ENCODE measurements around the gene FAM151A.
"Not testable (repeated sequence)": the region's sequence is repeated elsewhere in the genome, so short reads cannot be mapped to it uniquely, and the experiment has no call there.

The FAM151A gene

DNA sequence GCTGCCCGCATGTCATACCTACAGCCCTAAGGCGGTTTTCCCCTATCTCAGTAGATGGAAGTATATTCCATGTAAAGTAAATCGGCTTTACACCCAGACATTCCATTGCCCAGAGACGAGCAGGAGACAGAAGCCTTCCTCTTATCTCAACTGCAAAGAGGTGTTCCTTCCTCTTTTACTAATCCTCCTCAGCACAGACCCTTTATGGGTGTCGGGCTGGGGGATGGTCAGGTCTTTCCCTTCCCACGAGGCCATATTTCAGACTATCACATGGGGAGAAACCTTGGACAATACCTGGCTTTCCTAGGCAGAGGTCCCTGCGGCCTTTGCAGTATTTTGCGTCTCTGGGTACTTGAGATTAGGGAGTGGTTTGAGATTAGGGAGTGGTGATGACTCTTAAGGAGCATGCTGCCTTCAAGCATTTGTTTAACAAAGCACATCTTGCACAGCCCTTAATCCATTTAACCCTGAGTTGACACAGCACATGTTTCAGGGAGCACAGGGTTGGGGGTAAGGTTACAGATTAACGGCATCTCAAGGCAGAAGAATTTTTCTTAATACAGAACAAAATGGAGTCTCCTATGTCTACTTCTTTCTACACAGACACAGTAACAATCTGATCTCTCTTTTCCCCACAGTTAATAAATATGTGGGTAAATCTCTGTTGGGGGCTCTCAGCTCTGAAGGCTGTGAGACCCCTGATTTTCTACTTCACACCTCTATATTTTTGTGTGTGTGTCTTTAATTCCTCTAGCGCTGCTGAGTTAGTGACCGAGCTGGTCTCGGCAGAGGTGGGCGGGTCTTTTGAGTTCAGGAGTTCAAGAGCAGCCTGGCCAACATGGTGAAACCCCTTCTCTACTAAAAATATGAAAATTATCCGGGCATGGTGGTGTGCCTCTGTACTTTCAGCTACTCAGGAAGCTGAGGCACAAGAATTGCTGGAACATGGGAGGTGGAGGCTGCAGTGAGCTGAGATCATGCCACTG lies 13.4 kb upstream of the FAM151A start:
- DNase-seq = not testable (repeated sequence)

- DNase-seq = not testable (repeated sequence)
These were observed 12.5 kb upstream of the FAM151A start for GRCh38 chr1:54635804-54636203.

DNA sequence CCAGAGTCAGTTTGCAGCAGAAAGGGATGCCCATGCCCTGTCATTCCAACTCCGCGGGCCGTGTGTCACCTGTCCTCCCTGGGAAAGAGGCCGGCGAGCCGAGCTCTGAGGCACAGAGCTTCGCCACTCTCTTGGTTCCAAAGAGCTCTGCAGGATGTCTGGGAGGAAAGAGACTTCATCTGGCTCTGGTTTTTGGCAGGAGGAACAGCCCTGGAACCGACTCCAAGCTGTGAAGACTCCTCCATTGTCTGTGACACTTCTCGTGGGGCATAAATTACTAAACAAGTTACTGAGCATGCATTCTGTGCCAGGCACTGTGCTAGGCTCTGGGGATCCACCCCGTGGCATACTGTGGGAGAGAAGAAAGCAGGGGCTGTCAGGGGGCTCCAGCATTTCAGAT lies 3.9 kb upstream of the FAM151A start:
- no peak for DNase-seq

- no peak for DNase-seq
These were observed 1.4 kb upstream of the FAM151A start for GRCh38 chr1:54624466-54625464.

- DNase-seq = no peak
These were observed 3.6 kb downstream of the FAM151A start for GRCh38 chr1:54619749-54620148.

DNA sequence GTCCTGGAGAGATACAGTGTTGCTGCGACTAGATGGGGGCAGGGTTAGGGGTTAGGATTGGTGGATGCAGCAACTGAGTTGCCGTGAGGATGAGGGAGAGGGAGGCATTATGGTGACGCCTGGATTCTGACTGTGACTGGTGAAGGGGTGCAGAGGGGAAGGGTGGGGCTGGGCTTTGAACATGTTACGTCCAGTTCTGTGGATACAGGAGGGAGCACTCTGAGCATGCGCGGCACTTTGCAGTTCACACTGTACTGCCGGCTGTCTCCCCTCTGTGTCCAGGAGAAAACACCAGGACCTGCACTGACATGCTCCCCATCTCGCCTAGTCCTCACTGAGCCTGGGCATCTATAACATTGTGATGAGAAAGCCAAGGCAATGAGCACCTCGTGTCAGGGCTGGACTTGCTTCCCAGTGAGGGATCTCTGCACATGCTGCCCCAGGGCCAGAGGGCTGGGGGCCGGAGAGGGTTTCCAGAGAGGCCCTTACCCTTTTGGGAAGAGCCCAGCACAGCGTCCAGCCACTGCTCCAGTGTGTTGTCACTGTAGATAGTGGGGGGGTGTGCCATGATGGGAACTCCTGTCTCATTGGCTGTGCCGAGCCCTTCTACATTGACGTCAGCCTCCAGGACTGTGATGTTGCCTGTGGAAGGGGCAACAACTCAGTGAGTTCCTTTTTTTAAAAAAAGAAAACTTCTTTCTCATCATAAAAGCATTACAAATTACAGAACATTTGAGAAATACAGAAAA lies 7.6 kb downstream of the FAM151A start:
- DNase-seq = no peak

- DNase-seq = no peak
These were observed 8.8 kb downstream of the FAM151A start for GRCh38 chr1:54614563-54614962.

DNA sequence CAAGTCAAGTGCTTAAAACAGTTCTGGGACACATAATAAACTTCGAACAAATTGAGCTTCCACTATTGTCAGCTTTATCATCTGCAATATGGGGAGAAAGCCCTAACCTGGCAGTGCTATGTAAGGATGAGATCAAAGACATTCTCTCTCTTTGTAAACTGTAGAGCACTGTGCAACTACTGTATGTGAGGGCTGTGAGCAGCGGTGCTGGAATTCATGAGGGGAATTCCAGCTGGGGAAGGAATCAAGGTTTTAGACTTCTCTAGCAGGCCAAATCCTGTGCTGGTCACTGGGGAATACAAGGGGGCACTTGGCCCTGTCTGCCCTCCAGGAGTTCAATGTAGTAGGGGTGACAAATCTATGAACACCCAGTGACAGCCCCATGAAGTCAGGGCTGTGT lies 9.3 kb downstream of the FAM151A start:
- no peak for DNase-seq

GRCh38 chr1:54611621-54612020 lies 11.7 kb downstream of the FAM151A start:
- DNase-seq = no peak

DNA sequence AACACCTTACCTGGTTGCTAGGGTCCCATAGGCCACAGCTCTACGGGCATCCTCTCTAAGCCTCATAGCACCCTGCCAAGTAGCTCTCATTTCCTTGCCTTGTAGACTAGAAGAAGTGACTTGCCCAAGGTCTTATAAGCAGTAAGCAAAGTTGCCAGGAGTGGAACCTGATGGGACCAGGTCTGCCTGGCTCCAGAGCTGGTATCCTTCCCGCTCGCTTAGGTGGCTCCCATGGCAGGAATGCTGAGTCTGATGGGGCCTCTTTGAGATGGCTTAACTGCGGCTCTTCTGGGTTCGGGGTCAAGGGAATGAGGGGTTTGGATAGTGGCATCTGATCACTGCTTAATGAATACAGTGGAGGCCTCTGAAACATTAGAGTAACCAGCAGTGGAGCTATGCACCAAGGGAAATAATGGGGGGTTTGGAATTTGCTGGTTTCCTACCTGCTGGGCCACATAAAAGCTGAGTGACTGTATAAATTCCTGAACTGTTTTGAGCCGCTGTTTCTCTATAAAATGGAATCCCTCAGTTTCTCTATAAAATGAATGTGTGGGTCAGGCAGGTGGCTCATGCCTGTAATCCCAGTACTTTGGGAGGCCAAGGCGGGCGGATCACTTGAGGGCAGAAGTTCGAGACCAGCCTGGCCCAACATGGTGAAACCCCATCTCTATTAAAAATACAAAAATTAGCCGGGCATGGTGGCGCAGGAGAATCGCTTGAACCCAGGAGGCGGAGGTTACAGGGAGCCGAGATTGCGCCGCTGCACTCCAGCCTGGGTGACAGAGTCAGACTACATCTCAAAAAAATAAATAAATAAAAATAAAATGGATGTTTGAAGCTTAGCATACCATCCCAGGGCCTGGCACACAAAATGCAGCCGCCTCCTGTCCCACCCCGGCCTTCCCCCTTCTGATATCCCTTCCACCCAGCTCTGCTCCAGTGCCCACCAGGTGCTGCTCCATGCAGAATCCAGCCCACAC lies 12.4 kb downstream of the FAM151A start:
- DNase-seq = no peak

GRCh38 chr1:54610048-54610447 lies 13.3 kb downstream of the FAM151A start:
- no peak for DNase-seq

DNA sequence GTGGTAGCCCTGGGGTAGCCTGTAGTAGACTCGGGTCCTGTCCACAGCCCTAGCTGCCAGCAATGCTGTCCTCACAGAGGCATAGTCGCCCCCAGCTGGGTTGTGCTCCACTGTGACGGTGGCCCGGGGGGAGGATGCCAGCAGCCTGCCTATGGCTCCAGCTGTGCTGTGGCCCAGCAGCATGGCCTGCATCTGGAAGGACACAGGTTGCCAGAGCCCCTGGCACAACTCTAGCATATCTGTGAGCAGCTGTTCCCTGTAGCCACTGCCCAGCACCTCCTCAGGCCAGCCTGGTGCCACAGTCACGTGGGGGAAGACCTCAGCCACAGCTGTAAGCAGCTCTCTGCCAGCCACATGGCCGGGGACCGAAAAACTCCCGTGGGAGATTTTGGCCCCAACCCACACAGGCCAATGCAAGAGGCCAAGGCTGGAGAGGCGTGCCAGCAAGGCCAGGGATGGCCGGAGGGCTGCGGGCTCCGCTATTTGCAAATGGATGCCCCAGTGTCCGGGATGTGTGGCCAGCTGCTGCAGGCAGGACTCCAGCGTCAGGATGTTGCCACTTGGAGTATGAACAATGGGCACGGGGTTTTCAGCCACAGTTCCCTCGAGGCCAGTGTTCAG lies 13.9 kb downstream of the FAM151A start:
- no peak for DNase-seq

DNA sequence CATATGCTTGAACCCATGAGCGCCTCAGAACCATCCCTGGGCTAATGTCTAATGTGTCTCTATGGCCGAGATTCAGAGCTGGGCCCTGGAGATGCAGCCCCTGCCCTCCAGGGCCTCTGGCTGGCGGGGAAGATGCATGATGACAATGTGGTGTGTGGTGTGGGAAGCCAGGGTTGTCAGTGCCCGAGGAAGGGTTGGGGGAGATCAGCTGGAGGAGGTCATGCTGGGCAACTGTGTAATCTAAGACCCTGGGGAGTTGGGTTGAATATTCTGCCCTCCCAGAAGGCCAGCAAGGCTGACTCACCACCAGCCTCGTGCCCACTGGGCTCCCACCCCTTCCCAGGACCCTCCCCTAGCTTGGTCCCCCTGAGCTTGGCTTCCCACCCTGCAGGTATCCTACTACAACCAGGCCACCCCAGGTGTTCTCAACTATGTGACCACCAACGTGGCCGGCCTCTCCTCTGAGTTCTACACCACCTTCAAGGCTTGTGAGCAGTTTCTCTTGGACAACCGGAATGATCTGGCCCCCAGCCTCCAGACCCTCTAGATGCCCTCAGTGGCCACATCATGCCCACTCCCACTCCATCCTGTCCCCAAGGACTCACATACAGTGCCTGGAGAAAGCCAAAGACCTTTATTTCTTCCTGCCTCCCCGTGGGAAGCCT lies 14.6 kb downstream of the FAM151A start:
- no peak for DNase-seq

GRCh38 chr1:54607821-54608565 lies 15.3 kb downstream of the FAM151A start:
- no peak for DNase-seq

GRCh38 chr1:54606990-54607325 lies 16.4 kb downstream of the FAM151A start:
- DNase-seq = no peak

DNA sequence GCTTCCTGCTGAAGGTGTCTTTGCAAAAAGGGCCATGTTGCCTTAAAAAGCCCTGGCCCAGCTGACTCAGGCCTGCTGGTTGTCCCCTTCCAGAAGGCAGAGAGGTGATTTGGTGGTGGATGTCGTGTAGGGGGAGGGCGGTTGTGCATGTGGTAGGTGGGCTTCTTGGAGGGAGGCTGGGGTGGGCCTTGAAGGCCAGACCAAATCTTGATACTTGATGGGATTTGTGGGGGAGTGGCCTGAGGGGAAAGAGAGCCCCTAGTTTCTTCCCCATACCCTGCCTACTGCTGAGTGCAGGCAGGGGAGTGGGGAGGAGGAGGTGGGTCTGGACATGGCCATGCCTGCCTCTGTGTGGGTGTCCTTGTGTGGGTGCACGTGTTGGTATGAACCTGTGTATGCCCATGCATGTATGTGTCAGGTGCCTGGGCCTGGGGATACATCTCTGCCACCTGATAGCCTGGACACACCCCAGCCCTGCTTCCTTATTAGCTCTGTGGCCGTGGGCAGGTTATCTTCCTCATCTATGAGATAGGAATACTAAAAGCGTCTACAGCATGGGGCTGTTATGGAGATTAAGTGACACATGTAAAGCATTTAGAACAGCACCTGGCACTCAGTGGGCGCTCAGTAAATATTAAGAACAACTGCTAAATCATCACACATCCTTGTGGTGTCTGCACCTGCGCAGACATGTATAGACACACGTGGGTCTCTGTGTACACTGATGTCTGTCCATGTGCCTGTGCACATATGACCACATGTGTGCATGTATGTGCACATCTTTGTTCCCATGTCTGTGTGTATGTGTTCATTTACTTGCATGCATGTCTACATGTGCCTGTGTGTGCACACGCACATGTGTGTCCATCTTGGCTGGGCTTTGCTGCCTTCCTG lies 17.0 kb downstream of the FAM151A start:
- no peak for DNase-seq

DNA sequence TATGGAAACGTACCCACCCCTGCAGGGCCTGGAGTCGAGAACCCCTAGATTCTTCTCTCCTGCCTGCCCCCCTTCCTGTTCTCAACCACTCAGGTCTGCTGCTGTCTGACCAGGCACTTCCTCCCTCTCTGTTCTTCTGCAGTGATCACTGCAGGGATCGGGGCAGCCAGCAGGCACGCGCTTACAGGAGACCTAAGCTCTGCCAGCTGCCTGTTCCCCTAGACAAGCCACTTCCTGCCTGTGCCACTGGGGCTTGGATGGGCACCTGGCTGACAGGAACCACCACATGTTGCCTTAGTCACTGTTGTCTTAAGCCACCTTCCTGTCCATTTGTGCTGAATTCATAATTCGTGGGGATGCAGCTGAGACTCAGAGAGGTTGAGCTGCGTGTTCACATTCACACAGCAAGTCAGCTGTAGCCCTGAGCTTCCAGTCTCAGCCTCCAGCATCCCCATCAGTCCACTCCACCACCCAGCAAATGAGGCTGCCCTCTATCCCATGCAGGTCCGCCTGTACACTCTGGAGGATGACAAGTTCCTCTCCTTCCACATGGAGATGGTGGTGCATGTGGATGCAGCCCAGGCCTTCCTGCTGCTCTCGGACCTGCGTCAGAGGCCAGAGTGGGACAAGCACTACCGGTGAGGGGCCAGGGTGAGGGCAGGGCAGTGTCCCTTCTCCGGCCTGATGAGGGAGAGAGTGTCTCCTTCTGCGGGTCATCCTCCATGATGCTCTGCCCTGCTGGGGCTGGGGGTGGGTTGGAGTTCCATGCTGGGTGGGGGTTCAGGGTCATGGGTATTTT lies 18.6 kb downstream of the FAM151A start:
- DNase-seq = no peak

DNA sequence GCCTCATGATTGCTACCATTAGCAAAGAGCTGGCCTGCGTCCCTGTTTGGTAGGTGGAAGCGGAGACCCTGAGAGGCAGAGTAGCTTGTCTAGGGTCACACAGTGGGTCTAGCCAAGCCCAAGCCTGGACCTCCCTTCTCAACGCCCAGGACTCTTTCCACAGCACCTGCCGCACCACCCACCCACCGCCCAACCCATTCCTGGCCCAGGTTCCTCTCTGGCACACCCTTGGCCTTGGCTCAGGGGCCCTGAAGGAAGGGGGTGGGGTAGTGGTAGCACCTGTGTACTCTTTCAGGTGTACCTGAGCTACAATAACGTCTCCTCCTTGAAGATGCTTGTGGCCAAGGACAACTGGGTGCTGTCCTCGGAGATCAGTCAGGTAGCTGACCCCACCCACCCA lies 19.3 kb downstream of the FAM151A start:
- no peak for DNase-seq
